Vagina (tissue), 2 donors: Measurements from ENCODE around the gene FCRL2.

Source experiments
- CTCF ChIP-seq, 3 experiments: fragments of 450-650 bp in 2 of 3; fragments of 200-600 bp in 1 of 3; sonication (generic) in 1 of 3; IDR thresholded peaks; one replicate each; pipeline ENCODE4 v1.5.1; 2017 to 2019; ENCODE audit warnings: antibody characterized with exemption in 3 of 3, mild to moderate bottlenecking in 2 of 3, moderate library complexity in 2 of 3
- POLR2A ChIP-seq, 2 donors: fragments of 450-650 bp; IDR thresholded peaks; one replicate each; pipeline ENCODE4 v1.6.1; 2017; ENCODE audit warnings: antibody characterized with exemption in 2 of 2, mild to moderate bottlenecking in 2 of 2, moderate library complexity in 2 of 2
- POLR2AphosphoS5 ChIP-seq, 2 donors: sonication (generic); formaldehyde crosslinking; IDR thresholded peaks; one replicate each; pipeline ENCODE4 v1.9.0; 2017; ENCODE audit warnings: antibody characterized with exemption in 2 of 2, mild to moderate bottlenecking in 2 of 2, low read depth in 1 of 2; ENCODE audit not compliant: insufficient read depth in 1 of 2

GRCh38 chr1:157820299-157820698, 43.4 kb upstream of the FCRL2 start:
- TF ChIP-seq CTCF (IDR thresholded peaks at IDR 0.05) (no peak), POLR2AphosphoS5 (IDR thresholded peaks at IDR 0.05; ENCODE audit: insufficient read depth in 1 of 2, low read depth in 1 of 2) (no peak), POLR2A (IDR thresholded peaks at IDR 0.05) (no peak)
